ENCODE data around the gene ZP2.

DNA sequence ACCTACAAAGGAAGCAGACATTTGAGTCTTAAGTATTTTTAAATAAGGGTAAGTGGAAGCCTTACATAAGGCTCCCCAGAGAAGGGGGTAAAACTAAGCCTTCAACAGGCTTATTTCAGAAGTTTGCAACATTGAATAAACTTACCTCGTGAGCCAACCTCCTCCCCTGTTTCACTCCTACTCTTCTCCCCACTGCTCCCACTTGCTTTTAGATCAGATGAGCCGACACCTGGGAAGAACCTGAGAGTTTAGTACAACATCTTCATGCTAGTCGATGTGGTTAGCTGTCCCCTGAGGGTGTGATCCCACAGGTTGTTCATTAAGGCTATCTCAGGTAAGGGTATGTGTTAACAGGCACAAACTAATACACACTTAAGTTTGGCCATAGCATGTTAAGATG lies 13.8 kb downstream of the ZP2 start:
- TF ChIP-seq, protein P1, sequence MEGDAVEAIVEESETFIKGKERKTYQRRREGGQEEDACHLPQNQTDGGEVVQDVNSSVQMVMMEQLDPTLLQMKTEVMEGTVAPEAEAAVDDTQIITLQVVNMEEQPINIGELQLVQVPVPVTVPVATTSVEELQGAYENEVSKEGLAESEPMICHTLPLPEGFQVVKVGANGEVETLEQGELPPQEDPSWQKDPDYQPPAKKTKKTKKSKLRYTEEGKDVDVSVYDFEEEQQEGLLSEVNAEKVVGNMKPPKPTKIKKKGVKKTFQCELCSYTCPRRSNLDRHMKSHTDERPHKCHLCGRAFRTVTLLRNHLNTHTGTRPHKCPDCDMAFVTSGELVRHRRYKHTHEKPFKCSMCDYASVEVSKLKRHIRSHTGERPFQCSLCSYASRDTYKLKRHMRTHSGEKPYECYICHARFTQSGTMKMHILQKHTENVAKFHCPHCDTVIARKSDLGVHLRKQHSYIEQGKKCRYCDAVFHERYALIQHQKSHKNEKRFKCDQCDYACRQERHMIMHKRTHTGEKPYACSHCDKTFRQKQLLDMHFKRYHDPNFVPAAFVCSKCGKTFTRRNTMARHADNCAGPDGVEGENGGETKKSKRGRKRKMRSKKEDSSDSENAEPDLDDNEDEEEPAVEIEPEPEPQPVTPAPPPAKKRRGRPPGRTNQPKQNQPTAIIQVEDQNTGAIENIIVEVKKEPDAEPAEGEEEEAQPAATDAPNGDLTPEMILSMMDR (IDR thresholded peaks at IDR 0.05 in 4 of 5, conservative IDR thresholded peaks at IDR 0.05 in 1 of 5): no peak
- TF ChIP-seq POLR2A (IDR thresholded peaks at IDR 0.05): no peak

Measured in gastrocnemius medialis (tissue), 4 donors.